Lower lobe of right lung (tissue), 2 donors: ENCODE data around the gene SERPINB12. TPM values are rescaled to one million over a fixed set of nuclear protein-coding genes. Genes with fewer than 3 reads are reported as not detected.

Experiments used
- ATAC-seq, 2 donors: fragments of 200-7000 bp; cut with Tn5 transposase; one replicate each; pipeline ENCODE4 v1.9.1; 2020 to 2022; ENCODE audit warnings: mild to moderate bottlenecking in 2 of 2, moderate library complexity in 2 of 2
- DNase-seq: peaks from one replicate; pipeline ENCODE4 v3.0.0-alpha.2; 2020
- H3K27ac ChIP-seq: fragments of 200-600 bp; one replicate; pipeline ENCODE4 v1.8.0; 2022
- H3K27me3 ChIP-seq: fragments of 200-600 bp; one replicate; pipeline ENCODE4 v1.8.0; 2022; ENCODE audit warnings: low read depth
- H3K36me3 ChIP-seq: fragments of 200-600 bp; one replicate; pipeline ENCODE4 v1.8.0; 2022; ENCODE audit warnings: mild to moderate bottlenecking
- H3K4me1 ChIP-seq: fragments of 200-600 bp; one replicate; pipeline ENCODE4 v1.8.0; 2022
- H3K4me3 ChIP-seq: fragments of 200-600 bp; one replicate; pipeline ENCODE4 v1.8.0; 2022; ENCODE audit warnings: mild to moderate bottlenecking
- H3K9me3 ChIP-seq: fragments of 200-600 bp; one replicate; pipeline ENCODE4 v1.8.0; 2022
- intact Hi-C: fragments of 100-400 bp; cut with DNase I; formaldehyde crosslinking; loops from one replicate; pipeline ENCODE4 v1.11.0; 2022
- total RNA-seq: library from RNA; stranded (reverse); fragmentation: NEBNext Ultra II Directional; extraction: Animal tissue kit (Norgen Biotek cat#: 25700); gene quantifications from one replicate; pipeline ENCODE4 v1.2.1, GENCODE V29; 2021
- TF ChIP-seq, protein P1 (sequence below): fragments of 200-600 bp; IDR thresholded peaks from one replicate; pipeline ENCODE4 v1.8.0; 2022; ENCODE audit warnings: antibody characterized with exemption, mild to moderate bottlenecking
- donor health status: DM: no; HTN: yes; CAD: no; lungs with severe emphysema.

The SERPINB12 gene
- total RNA-seq, 1 donor from 2014 or later, result not detected

- Histone ChIP-seq H3K27me3 (no peaks in the 10 kb centered on the region), H3K4me1 (no peaks in the 10 kb centered on the region), H3K27ac (no peak overlapping the region), H3K36me3 (no peaks in the 10 kb centered on the region), H3K4me3 (no peak overlapping the region), H3K9me3 (no peaks in the 10 kb centered on the region)
- intact Hi-C loops, result no loop called here
- TF ChIP-seq, protein P1, sequence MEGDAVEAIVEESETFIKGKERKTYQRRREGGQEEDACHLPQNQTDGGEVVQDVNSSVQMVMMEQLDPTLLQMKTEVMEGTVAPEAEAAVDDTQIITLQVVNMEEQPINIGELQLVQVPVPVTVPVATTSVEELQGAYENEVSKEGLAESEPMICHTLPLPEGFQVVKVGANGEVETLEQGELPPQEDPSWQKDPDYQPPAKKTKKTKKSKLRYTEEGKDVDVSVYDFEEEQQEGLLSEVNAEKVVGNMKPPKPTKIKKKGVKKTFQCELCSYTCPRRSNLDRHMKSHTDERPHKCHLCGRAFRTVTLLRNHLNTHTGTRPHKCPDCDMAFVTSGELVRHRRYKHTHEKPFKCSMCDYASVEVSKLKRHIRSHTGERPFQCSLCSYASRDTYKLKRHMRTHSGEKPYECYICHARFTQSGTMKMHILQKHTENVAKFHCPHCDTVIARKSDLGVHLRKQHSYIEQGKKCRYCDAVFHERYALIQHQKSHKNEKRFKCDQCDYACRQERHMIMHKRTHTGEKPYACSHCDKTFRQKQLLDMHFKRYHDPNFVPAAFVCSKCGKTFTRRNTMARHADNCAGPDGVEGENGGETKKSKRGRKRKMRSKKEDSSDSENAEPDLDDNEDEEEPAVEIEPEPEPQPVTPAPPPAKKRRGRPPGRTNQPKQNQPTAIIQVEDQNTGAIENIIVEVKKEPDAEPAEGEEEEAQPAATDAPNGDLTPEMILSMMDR, result no peak
- no peak for ATAC-seq
- DNase-seq, result no peak
Observed at GRCh38 chr18:63592471-63592870, 50.3 kb downstream of the SERPINB12 start.

- intact Hi-C loops, result no loop called here
- H3K27ac ChIP-seq, result no peak overlapping the region
- ATAC-seq, result no peak
Observed at GRCh38 chr18:63596964-63597363, 54.8 kb downstream of the SERPINB12 start.

DNA sequence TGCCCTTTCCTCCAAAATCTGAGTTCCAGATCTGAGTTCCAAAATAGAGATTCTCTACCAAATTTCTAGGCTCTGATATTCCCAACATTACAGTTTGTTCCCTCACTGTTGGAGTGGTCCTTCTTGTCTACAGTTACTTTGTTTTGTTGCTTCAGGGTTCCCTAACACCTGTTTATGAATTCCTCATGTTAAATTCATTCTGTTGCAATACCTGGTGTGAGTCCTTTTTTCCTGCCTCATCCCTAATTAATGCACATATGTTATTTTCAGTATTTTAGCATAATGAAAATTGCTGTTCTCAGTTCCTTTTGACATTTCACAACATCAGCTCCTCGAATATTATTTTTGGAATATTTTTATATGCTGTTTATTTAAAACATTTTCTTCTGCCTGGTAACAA, 61.2 kb downstream of the SERPINB12 start:
- DNase-seq, result no peak
- ATAC-seq, result no peak
- H3K4me1 ChIP-seq, result no peaks in the 10 kb centered on the region
- H3K27ac ChIP-seq, result no peak overlapping the region
- TF ChIP-seq, protein P1, result no peak
- H3K9me3 ChIP-seq, result no peaks in the 10 kb centered on the region
- intact Hi-C loops, result no loop called here
- H3K27me3 ChIP-seq, result no peaks in the 10 kb centered on the region
- H3K4me3 ChIP-seq, result no peak overlapping the region
- H3K36me3 ChIP-seq, result no peaks in the 10 kb centered on the region

More at GRCh38 chr18:63596964-63597363, 54.8 kb downstream of the SERPINB12 start:
- H3K36me3 ChIP-seq, result no peaks in the 10 kb centered on the region
- H3K4me1 ChIP-seq, result no peaks in the 10 kb centered on the region
- no peaks in the 10 kb centered on the region for H3K9me3 ChIP-seq
- DNase-seq, result no peak
- H3K27me3 ChIP-seq, result no peaks in the 10 kb centered on the region
- no peak overlapping the region for H3K4me3 ChIP-seq
- TF ChIP-seq, protein P1, result no peak

- DNase-seq (no peak), ATAC-seq (no peak)
- intact Hi-C loops, result no loop called here
- H3K4me1 ChIP-seq, result no peaks in the 10 kb centered on the region
- no peak overlapping the region for H3K4me3 ChIP-seq
- TF ChIP-seq, protein P1, result no peak
- no peaks in the 10 kb centered on the region for H3K36me3 ChIP-seq
- no peaks in the 10 kb centered on the region for H3K27me3 ChIP-seq
- H3K9me3 ChIP-seq, result no peaks in the 10 kb centered on the region
- H3K27ac ChIP-seq, result no peak overlapping the region
Observed at GRCh38 chr18:63603772-63604171, 61.6 kb downstream of the SERPINB12 start.

DNA sequence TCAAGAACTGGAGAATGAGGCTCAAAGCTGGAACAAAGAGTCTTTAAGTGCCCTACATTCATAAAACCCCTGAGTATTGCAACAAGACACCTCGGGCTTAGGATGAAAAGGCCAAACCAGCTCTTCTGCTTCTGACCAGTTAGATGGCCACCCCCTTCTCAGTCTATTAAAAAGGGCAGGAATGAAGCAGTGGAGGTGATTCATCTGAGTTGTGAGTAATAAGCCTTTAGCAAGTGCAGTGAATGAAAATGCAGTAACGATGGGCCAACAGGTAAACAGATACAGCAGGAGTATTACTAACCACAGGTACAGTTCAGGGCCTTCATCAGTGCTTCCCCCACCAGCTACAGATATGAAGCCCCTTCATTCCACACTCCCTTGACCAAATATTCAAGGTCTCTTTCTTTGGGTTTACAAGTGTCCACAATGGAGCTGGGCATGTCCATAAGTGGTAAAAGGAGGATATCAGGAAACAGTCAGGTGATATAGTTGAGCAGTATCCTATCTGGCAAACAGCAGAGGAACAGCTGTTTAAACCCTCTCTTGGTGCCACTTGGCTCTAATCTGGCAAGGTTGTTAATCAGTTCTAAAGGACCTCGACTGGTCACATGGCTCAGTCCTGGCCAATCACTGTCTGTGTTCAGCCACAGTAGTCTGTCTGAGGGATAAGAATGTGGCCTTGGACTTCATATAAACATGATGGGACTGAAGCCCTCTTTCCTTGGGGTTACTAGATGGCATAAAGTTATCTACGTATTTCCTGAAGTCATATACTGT, 62.8 kb downstream of the SERPINB12 start:
- no peak for DNase-seq
- intact Hi-C loops, result no loop called here
- no peak for ATAC-seq
- Histone ChIP-seq H3K27ac (no peak overlapping the region), H3K4me1 (no peaks in the 10 kb centered on the region), H3K9me3 (no peaks in the 10 kb centered on the region), H3K4me3 (no peak overlapping the region), H3K36me3 (no peaks in the 10 kb centered on the region), H3K27me3 (no peaks in the 10 kb centered on the region)
- TF ChIP-seq, protein P1, result no peak
